ENCODE data around the gene NEURL1B. TPM values are rescaled to one million over a fixed set of nuclear protein-coding genes. Genes with fewer than 3 reads are reported as not detected.

Gene NEURL1B
- total and polyA plus RNA-seq, 2 donors (not counting 1 experiment from before 2014, with no cell fraction given): 0.06 to 0.17 TPM

- POLR2A ChIA-PET: no interaction called here
- Mint-ChIP-seq H3K9me3 (ENCODE audit: insufficient read depth) (no peaks in the 10 kb centered on the region), H3K27ac (no peak overlapping the region), H3K4me3 (peak overlapping the region; percentile 62), H3K27me3 (peaks cover 43% of the 10 kb centered on the region), H3K4me1 (peaks cover 9% of the 10 kb centered on the region)
- Histone ChIP-seq H3K4me2 (replicated peaks; ENCODE audit: low read depth, low read length, poor library complexity, severe bottlenecking) (no peak overlapping the region), H3K27me3 (replicated peaks in 1 of 4; ENCODE audit: control extremely low read depth in 1 of 4, control insufficient read depth in 3 of 4, insufficient read depth in 4 of 4, low read length in 3 of 4) (peaks cover 0 to 40% (median 23%) of the 10 kb centered on the region in 4 experiments), H4K20me1 (ENCODE audit: control insufficient read depth, insufficient read depth, low read length, poor library complexity, severe bottlenecking) (no peaks in the 10 kb centered on the region), H3K79me2 (ENCODE audit: control insufficient read depth, insufficient read depth, low read length) (no peaks in the 10 kb centered on the region), H3K27ac (ENCODE audit: low read length in 2 of 2) (no peak overlapping the region), H3K9ac (ENCODE audit: low read length) (no peak overlapping the region), H3K9me3 (ENCODE audit: control extremely low read depth in 1 of 3, control insufficient read depth in 2 of 3, insufficient read depth in 1 of 3, low read length in 2 of 3) (no peaks in the 10 kb centered on the region), H2AFZ (ENCODE audit: insufficient read depth, low read depth, low read length, poor library complexity, severe bottlenecking) (no peak overlapping the region), H3K4me3 (ENCODE audit: control extremely low read depth in 1 of 5, extremely low read depth in 1 of 5, insufficient read depth in 1 of 5, low read depth in 2 of 5, low read length in 4 of 5) (no peak overlapping the region), H3K36me3 (replicated peaks in 1 of 2; ENCODE audit: control extremely low read depth in 1 of 2, control insufficient read depth in 1 of 2, extremely low read depth in 1 of 2, insufficient read depth in 2 of 2, low read length in 1 of 2) (no peaks in the 10 kb centered on the region), H3K4me1 (ENCODE audit: control insufficient read depth in 2 of 2, insufficient read depth in 2 of 2, low read length in 2 of 2) (peaks cover 12 to 14% of the 10 kb centered on the region in 2 donors)
- DNase-seq (no peak), ATAC-seq (ENCODE audit: low read depth) (no peak)
- 78% methylated on average over 3 of the region's 5 CpGs for WGBS (ENCODE audit: insufficient coverage)
- CTCF ChIA-PET: no interaction called here
- TF ChIP-seq CTCF (IDR thresholded peaks at IDR 0.05) (no peak), EZH2 (IDR thresholded peaks at IDR 0.05; ENCODE audit: borderline replicate concordance, insufficient read depth, low read depth, low read length, poor library complexity, severe bottlenecking) (no peak)
- intact Hi-C loops (cut with micrococcal nuclease): no loop called here
Measured at GRCh38 chr5:172640139-172640538, 924 bp upstream of the NEURL1B start.

GRCh38 chr5:172641359-172642050 is 442 bp downstream of the NEURL1B start:
- peak; percentile 17 for DNase-seq
- H2AFZ ChIP-seq (ENCODE audit: insufficient read depth, low read depth, low read length, poor library complexity, severe bottlenecking): peak overlapping the region; percentile 28
- CTCF ChIA-PET: no interaction called here

More at GRCh38 chr5:172641359-172642050, 442 bp downstream of the NEURL1B start:
- WGBS (ENCODE audit: insufficient coverage): 2% methylated on average over 73 of the region's 73 CpGs
- Histone ChIP-seq H3K27me3 (replicated peaks in 1 of 4; ENCODE audit: control extremely low read depth in 1 of 4, control insufficient read depth in 3 of 4, insufficient read depth in 4 of 4, low read length in 3 of 4) (peaks cover 0 to 40% (median 23%) of the 10 kb centered on the region in 4 experiments), H3K9ac (ENCODE audit: low read length) (no peak overlapping the region), H4K20me1 (ENCODE audit: control insufficient read depth, insufficient read depth, low read length, poor library complexity, severe bottlenecking) (no peaks in the 10 kb centered on the region), H3K9me3 (ENCODE audit: control extremely low read depth in 1 of 3, control insufficient read depth in 2 of 3, insufficient read depth in 1 of 3, low read length in 2 of 3) (no peaks in the 10 kb centered on the region), H3K36me3 (replicated peaks in 1 of 2; ENCODE audit: control extremely low read depth in 1 of 2, control insufficient read depth in 1 of 2, extremely low read depth in 1 of 2, insufficient read depth in 2 of 2, low read length in 1 of 2) (no peaks in the 10 kb centered on the region), H3K4me1 (ENCODE audit: control insufficient read depth in 2 of 2, insufficient read depth in 2 of 2, low read length in 2 of 2) (peaks cover 12 to 14% of the 10 kb centered on the region in 2 donors), H3K27ac (ENCODE audit: low read length in 2 of 2) (no peak overlapping the region), H3K79me2 (ENCODE audit: control insufficient read depth, insufficient read depth, low read length) (no peaks in the 10 kb centered on the region), H3K4me2 (replicated peaks; ENCODE audit: low read depth, low read length, poor library complexity, severe bottlenecking) (peak overlapping the region; percentile 75), H3K4me3 (ENCODE audit: control extremely low read depth in 1 of 5, extremely low read depth in 1 of 5, insufficient read depth in 1 of 5, low read depth in 2 of 5, low read length in 4 of 5) (peak overlapping the region in 4 of 5 experiments; percentile 3 to 48 (median 28))
- Mint-ChIP-seq H3K9me3 (ENCODE audit: insufficient read depth) (no peaks in the 10 kb centered on the region), H3K27me3 (peaks cover 47% of the 10 kb centered on the region), H3K4me1 (peaks cover 9% of the 10 kb centered on the region), H3K4me3 (peak overlapping the region; percentile 39), H3K27ac (no peak overlapping the region)
- ATAC-seq (ENCODE audit: low read depth): no peak
- intact Hi-C loops (cut with micrococcal nuclease): no loop called here
- POLR2A ChIA-PET: no interaction called here
- no peak for TF ChIP-seq CTCF (IDR thresholded peaks at IDR 0.05)
- no peak for TF ChIP-seq EZH2 (IDR thresholded peaks at IDR 0.05; ENCODE audit: borderline replicate concordance, insufficient read depth, low read depth, low read length, poor library complexity, severe bottlenecking)

All from B cell (primary cell).